Left colon (tissue), 2 donors: ENCODE data around the gene DOCK4. TPM values are rescaled to one million over a fixed set of nuclear protein-coding genes. Genes with fewer than 3 reads are reported as not detected.

Source experiments
- ATAC-seq: fragments of 200-7000 bp; cut with Tn5 transposase; one replicate; pipeline ENCODE4 v1.9.1; 2020; ENCODE audit warnings: mild to moderate bottlenecking, moderate library complexity
- DNase-seq, 2 donors: peaks; one replicate each; pipeline ENCODE4 v3.0.0-alpha.2; 2020
- intact Hi-C, 2 donors: fragments of 100-400 bp; cut with DNase I in 1 of 2; cut with micrococcal nuclease in 1 of 2; formaldehyde crosslinking; loops; one replicate each; pipeline versions ENCODE4 v1.11.2 to v1.14.0; 2022; cut with DNase I, micrococcal nuclease
- total RNA-seq, 2 donors: library from RNA; stranded (reverse); fragmentation: NEBNext Ultra II Directional; extraction: Animal tissue kit (Norgen Biotek cat#: 25700); gene quantifications; one replicate each; pipeline ENCODE4 v1.2.1, GENCODE V29; 2021
- donor health status: DM: no; HTN: no; CAD: no.
- donor health status: DM: yes; HTN: yes; CAD: no.

The DOCK4 gene
- total RNA-seq, 2 donors from 2014 or later, result 6.6 to 11.5 TPM

- DNase-seq (no peak), ATAC-seq (no peak)
- intact Hi-C loops, result no loop called here
Measured at GRCh38 chr7:111836592-111836991, 369.6 kb downstream of the DOCK4 start.

GRCh38 chr7:111835066-111835465 lies 371.1 kb downstream of the DOCK4 start:
- intact Hi-C loops, result no loop called here
- DNase-seq (no peak), ATAC-seq (no peak)

GRCh38 chr7:111834367-111834766 lies 371.8 kb downstream of the DOCK4 start:
- ATAC-seq, result no peak
- intact Hi-C loops, result no loop called here
- no peak for DNase-seq

DNA sequence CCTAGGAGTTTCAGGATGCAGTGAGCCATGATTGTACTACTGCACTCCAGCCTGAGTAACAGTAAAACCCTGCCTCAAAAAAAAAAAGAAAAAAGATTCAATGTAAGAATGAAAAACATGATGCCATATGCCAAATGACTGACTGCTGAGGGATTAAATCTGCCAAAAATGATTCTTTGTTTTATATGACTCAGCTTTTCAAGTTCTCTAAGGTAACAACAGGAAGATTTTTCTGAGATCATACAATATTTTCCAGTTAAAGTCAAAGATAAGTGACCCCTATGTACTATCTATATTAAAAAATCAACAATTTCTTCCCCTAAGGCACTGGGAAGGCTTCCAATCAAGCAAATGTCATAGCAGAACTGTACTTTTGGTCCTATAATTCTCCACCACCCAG lies 372.7 kb downstream of the DOCK4 start:
- intact Hi-C loops, result no loop called here
- ATAC-seq (no peak), DNase-seq (no peak)

- no peak for DNase-seq
- ATAC-seq, result no peak
- intact Hi-C loops, result no loop called here
Measured at GRCh38 chr7:111832174-111832573, 374.0 kb downstream of the DOCK4 start.

GRCh38 chr7:111829221-111829620 lies 377.0 kb downstream of the DOCK4 start:
- DNase-seq, result no peak
- intact Hi-C loops, result no loop called here
- no peak for ATAC-seq

- intact Hi-C loops, result no loop called here
- peak; percentile 59 for ATAC-seq
- DNase-seq, result no peak
Measured at GRCh38 chr7:111827863-111828504, 378.2 kb downstream of the DOCK4 start.

- DNase-seq, result no peak
- ATAC-seq, result no peak
- intact Hi-C loops, result no loop called here
Measured at GRCh38 chr7:111825046-111825445, 381.2 kb downstream of the DOCK4 start.

GRCh38 chr7:111823826-111824225 lies 382.4 kb downstream of the DOCK4 start:
- intact Hi-C loops, result no loop called here

GRCh38 chr7:111821046-111821445 lies 385.2 kb downstream of the DOCK4 start:
- DNase-seq, result no peak
- no peak for ATAC-seq
- intact Hi-C loops, result no loop called here

More at GRCh38 chr7:111823826-111824225, 382.4 kb downstream of the DOCK4 start:
- DNase-seq, result no peak
- ATAC-seq, result no peak

GRCh38 chr7:111820621-111821020 lies 385.6 kb downstream of the DOCK4 start:
- ATAC-seq, result no peak
- intact Hi-C loops, result no loop called here
- DNase-seq, result no peak

- no peak for ATAC-seq
- no peak for DNase-seq
- intact Hi-C loops, result no loop called here
Measured at GRCh38 chr7:111820121-111820520, 386.1 kb downstream of the DOCK4 start.

DNA sequence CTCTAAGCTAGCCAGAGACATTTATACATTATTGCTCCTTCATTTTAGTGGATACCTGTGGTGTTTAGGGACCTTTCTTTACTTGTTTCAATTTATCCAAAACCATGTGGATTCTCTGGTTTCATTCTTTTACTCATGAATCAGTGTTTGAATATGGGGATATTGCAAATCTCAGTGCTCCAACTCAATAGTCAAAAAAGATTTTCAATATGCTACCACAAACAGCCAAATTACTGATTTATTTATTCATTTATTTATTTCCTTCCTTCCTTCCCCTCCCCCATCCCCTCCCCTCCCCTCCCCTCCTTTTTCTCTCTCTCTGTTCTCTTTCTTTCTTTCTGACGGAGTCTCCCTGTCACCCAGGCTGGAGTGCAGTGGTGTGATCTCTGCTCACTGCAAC lies 390.8 kb downstream of the DOCK4 start:
- ATAC-seq, result no peak
- intact Hi-C loops, result no loop called here
- no peak for DNase-seq

GRCh38 chr7:111813306-111813705 lies 392.9 kb downstream of the DOCK4 start:
- intact Hi-C loops, result no loop called here
- ATAC-seq (no peak), DNase-seq (no peak)

DNA sequence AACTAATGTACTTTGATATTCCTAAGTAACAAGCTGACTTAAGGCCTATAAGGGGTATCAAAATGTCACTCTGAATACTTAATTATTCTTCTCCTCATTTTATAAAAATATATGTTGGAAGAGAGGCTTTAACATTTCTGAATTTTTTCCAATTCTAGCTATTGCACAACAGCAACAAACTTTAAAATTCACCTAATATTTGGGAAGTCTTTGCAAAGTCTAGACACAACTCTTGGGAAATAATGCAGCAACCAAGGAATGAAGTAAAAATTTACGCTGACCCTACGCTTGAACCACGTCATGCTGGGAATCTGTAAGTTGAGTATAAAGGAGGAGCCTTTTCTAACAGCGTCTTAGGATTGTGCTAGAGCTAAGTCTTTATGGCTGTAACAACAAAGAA lies 400.0 kb downstream of the DOCK4 start:
- intact Hi-C loops, result no loop called here
- DNase-seq, result no peak
- ATAC-seq, result no peak

GRCh38 chr7:111803015-111803758 lies 403.0 kb downstream of the DOCK4 start:
- intact Hi-C loops, result no loop called here
- DNase-seq, result no peak
- no peak for ATAC-seq

DNA sequence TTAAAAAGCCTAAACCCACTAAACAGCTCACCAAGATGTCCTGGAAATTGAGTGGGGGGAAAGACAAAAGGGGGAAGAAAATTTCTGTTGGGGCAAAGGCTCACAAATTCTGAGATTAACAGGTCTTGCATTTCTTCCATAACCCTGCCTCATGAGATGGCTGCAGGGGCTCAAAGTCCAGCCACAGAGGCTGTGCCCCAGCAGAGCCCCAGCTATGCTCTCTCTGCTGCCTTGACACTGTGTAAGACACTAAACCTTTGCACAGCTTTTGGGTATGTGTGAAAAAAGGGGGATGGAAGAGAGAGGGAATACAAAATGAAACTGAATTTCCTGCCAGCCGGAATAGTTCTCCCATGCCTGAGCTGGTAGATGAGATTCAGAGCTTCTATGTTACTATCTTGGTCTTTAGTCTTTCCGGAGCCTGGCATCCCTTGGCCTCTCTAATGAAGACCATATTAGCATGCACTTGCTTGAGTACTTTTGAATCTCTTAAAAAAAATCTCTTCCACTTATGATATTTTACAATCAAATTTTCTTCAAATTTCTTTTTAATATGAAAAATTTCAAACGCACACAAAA lies 403.9 kb downstream of the DOCK4 start:
- intact Hi-C loops, result no loop called here
- DNase-seq (no peak), ATAC-seq (no peak)

GRCh38 chr7:111801277-111801676 lies 404.9 kb downstream of the DOCK4 start:
- no peak for ATAC-seq
- no peak for DNase-seq
- intact Hi-C loops, result no loop called here

GRCh38 chr7:111796671-111797070 lies 409.5 kb downstream of the DOCK4 start:
- intact Hi-C loops, result no loop called here
- DNase-seq (no peak), ATAC-seq (no peak)

- no peak for DNase-seq
- intact Hi-C loops, result no loop called here
- ATAC-seq, result no peak
Measured at GRCh38 chr7:111789870-111790269, 416.3 kb downstream of the DOCK4 start.

- ATAC-seq, result no peak
- DNase-seq, result no peak
- intact Hi-C loops, result no loop called here
Measured at GRCh38 chr7:111789048-111789320, 417.2 kb downstream of the DOCK4 start.
